Naive B cell (primary cell): ENCODE results near the gene MSMB. TPM values are rescaled to one million over a fixed set of nuclear protein-coding genes. Genes with fewer than 3 reads are reported as not detected.
"Not testable (repeated sequence)": the region's sequence is repeated elsewhere in the genome, so short reads cannot be mapped to it uniquely, and the experiment has no call there.

ENCODE experiments used
- ATAC-seq, 2 donors: fragments of 150-1000 bp; cut with Tn5 transposase; 2 replicates each; pipeline ENCODE4 v1.10.0; 2021; ENCODE audit warnings: low read depth in 2 of 2, mild to moderate bottlenecking in 2 of 2, moderate library complexity in 2 of 2
- DNase-seq: peaks from one replicate; pipeline ENCODE4 v3.0.0; 2022
- H3K27ac Mint-ChIP-seq, 6 donors: one replicate each; pipeline ENCODE4 v1.8.0; 2020 to 2022; ENCODE audit warnings: mild to moderate bottlenecking in 6 of 6, mixed read lengths in 6 of 6, moderate library complexity in 5 of 6, inconsistent platforms in 2 of 6
- H3K27me3 Mint-ChIP-seq, 3 donors: one replicate each; pipeline ENCODE4 v1.8.0; 2021 to 2022; ENCODE audit warnings: mixed read lengths in 3 of 3, mild to moderate bottlenecking in 1 of 3
- H3K36me3 Mint-ChIP-seq, 2 donors: one replicate each; pipeline ENCODE4 v1.8.0; 2020 to 2022; ENCODE audit warnings: mixed read lengths in 2 of 2, inconsistent platforms in 1 of 2, mild to moderate bottlenecking in 1 of 2
- H3K4me1 Mint-ChIP-seq, 3 donors: one replicate each; pipeline ENCODE4 v1.8.0; 2020 to 2022; ENCODE audit warnings: mixed read lengths in 3 of 3, inconsistent platforms in 1 of 3, mild to moderate bottlenecking in 1 of 3, moderate library complexity in 1 of 3
- H3K4me3 Mint-ChIP-seq, 8 donors: one replicate each; pipeline ENCODE4 v1.8.0; 2020 to 2022; ENCODE audit warnings: mild to moderate bottlenecking in 8 of 8, mixed read lengths in 8 of 8, moderate library complexity in 8 of 8, inconsistent platforms in 2 of 8
- H3K9me3 Mint-ChIP-seq, 7 donors: one replicate each; pipeline ENCODE4 v1.8.0; 2020 to 2022; ENCODE audit warnings: mixed read lengths in 7 of 7, mild to moderate bottlenecking in 5 of 7, inconsistent platforms in 2 of 7, moderate library complexity in 1 of 7
- polyA plus RNA-seq, 6 donors: library from polyadenylated mRNA; unstranded; fragments of 300-500 nt; fragmentation: Illumina TruSeq; gene quantifications; one replicate each; pipeline ENCODE4 v1.2.3, GENCODE V29; 2021; ENCODE audit warnings: low read depth in 6 of 6

The MSMB gene, protein sequence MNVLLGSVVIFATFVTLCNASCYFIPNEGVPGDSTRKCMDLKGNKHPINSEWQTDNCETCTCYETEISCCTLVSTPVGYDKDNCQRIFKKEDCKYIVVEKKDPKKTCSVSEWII
- polyA plus RNA-seq: not detected

DNA sequence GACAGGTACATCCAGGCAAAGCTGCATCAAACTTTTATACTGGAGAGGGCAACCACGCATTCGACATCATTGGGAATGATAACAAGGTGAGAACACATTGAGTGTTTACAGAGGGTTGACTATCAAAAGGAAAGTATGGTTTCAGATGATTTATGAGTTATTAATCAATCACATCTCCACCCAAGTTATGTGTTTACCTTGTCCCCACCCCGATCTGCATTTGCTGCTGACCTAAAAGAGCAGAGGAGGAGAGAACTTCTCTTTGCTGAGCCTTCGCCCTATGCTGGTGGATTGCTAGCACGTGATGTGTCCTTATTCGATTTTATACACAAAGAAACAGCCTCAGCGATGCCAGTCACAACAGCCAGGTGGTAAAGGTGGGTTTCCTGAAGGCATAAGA is at the start of gene MSMB:
Gene MSMB, minus strand, starts transcription at position 9 of the 400 bp plus-strand sequence. CDS start 32 bp downstream, outside the sequence.
- Mint-ChIP-seq H3K36me3 (no peaks in the 10 kb centered on the region), H3K4me1 (no peaks in the 10 kb centered on the region), H3K27ac (no peak within 1 kb of the TSS), H3K4me3 (no peak within 1 kb of the TSS), H3K9me3 (no peaks in the 10 kb centered on the region), H3K27me3 (no peaks in the 10 kb centered on the region)
- ATAC-seq (no peak), DNase-seq (no peak)

DNA sequence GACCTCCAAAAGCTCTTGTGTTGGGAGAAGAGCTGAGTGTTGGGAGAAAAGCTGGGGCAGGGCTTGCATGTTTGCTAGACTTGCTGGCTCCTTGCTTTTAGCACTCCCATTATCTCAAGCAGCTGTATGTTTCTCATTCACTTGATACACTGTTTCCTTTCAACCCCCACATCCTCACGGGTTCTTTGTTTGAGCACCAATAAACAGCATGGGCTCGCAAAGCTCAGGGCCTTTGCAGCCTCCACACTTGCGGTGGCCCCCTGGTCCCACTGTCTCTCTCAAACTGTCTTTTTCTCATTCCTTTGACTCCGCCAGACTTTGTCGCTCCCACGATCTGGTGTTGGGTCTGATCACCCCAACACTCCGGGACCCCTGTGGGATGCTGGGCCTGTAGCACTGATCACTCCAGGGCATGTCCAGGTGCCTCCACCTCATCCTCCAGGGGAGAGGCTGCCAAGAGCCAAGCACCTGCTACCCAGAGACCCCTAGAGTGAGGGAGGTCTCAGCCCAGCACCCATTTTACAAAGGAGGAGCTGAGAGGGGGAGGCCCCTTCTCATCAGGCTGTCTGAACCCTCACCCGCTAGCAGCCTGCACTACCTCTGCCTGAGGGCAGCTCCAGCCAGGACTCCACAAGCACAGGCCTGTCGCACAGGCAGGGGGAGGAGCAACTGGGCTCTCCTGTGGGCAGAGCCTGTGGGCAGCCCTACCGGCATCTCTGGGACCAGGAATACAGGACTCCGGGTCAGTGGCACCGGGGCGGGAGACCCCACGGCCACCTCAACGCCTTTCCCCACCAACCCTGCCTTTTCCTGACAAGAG is 49.1 kb upstream of the MSMB start:
- ATAC-seq: no peak
- DNase-seq: no peak
- Mint-ChIP-seq H3K27ac (peak overlapping the region in 4 of 6 donors; percentile 59 to 91 (median 76)), H3K36me3 (no peaks in the 10 kb centered on the region), H3K4me1 (peaks cover 12 to 33% (median 21%) of the 10 kb centered on the region in 3 donors), H3K9me3 (peaks cover 0 to 6% (median 0%) of the 10 kb centered on the region in 7 donors), H3K27me3 (no peaks in the 10 kb centered on the region), H3K4me3 (peak overlapping the region in 4 of 8 donors; percentile 12 to 54 (median 26))

DNA sequence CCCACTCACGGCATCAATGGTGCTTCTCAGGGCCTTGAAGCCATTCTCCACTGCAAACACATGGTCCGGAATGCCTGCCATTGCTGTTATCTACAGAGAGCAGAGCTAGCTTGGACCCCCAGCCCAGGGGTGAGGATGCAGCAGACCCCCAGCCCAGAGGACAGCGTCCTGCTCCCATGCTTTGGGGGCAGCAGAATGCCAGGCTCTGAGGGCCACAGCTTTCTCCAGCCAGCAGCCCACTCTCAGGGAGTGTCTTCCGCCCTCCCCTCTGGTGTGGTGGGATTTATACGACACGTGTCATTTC is 48.1 kb upstream of the MSMB start:
- H3K27ac Mint-ChIP-seq: no peak overlapping the region
- no peaks in the 10 kb centered on the region for H3K36me3 Mint-ChIP-seq
- peak overlapping the region in 2 of 8 donors; percentile 47 to 77 for H3K4me3 Mint-ChIP-seq
- H3K9me3 Mint-ChIP-seq: peaks cover 0 to 6% (median 0%) of the 10 kb centered on the region in 7 donors
- no peak for DNase-seq
- H3K27me3 Mint-ChIP-seq: no peaks in the 10 kb centered on the region
- H3K4me1 Mint-ChIP-seq: peaks cover 12 to 33% (median 21%) of the 10 kb centered on the region in 3 donors
- ATAC-seq: no peak

DNA sequence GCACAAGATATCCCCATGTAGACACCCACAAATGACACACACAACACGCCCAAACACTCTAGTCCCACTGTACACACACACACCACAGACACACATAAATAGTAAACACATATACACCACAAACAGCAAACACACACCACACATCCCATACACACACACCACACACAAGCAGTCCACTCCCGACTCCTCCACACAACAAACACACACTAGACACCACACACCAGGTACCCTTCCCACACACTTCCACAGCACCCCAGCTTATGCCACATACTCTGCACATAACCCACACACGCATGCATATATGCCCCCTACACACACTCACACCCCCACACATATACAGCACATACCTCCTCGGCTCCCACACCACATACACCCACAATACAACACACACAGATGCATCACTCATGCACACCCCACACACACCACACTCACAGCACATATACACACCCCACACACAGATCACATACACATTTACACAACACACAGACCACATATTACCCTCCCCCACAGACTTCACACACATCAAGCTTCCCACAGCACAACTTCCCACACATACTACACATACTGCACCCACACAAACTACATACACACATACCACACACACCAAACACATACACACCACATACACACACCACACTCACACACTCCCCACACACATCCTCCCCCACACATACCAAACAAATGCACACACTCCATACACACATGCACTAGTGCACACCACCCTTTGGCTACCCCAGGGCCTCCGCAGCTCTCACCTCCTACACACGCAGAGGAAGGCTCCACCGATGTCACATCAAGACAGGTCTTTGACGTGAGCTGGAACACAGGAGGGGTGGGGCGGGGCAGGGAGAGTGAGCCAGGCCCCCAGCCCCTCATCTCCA is 47.5 kb upstream of the MSMB start:
- ATAC-seq, H3K36me3 Mint-ChIP-seq, H3K4me3 Mint-ChIP-seq, DNase-seq, H3K9me3 Mint-ChIP-seq, H3K27me3 Mint-ChIP-seq, H3K27ac Mint-ChIP-seq: not testable (repeated sequence)
- peaks cover 12 to 32% (median 21%) of the 10 kb centered on the region in 3 donors for H3K4me1 Mint-ChIP-seq

DNA sequence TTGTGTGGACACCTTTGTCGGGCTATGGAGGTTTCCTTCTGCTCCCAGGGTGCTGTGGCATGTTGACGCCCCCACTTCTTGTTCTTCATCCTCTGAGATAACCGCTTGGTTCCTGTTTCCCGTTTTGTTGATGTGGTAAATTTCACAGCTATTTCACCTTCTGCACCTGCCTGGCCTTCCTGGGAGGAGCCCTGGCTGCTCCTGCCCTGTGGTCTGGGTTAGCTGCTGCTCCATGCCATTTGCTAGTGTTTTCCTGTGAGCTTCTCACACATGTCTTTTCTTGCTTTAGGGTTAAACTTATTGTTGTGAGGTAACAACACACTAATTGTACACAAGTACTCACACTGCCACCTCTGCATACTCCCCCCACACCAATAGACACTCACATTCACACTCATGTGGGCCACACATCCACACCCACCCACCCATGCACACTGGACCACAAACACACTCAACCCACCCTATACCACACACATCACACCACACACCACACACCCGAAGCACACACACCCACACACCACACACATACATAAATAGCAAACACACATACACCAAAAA is 46.5 kb upstream of the MSMB start:
- Mint-ChIP-seq H3K36me3 (no peaks in the 10 kb centered on the region), H3K27me3 (no peaks in the 10 kb centered on the region), H3K4me3 (no peak overlapping the region), H3K9me3 (no peaks in the 10 kb centered on the region), H3K4me1 (peaks cover 12 to 26% (median 19%) of the 10 kb centered on the region in 3 donors), H3K27ac (no peak overlapping the region)
- peak; percentile 39 for DNase-seq
- peak; percentile 56 to 76 for ATAC-seq

DNA sequence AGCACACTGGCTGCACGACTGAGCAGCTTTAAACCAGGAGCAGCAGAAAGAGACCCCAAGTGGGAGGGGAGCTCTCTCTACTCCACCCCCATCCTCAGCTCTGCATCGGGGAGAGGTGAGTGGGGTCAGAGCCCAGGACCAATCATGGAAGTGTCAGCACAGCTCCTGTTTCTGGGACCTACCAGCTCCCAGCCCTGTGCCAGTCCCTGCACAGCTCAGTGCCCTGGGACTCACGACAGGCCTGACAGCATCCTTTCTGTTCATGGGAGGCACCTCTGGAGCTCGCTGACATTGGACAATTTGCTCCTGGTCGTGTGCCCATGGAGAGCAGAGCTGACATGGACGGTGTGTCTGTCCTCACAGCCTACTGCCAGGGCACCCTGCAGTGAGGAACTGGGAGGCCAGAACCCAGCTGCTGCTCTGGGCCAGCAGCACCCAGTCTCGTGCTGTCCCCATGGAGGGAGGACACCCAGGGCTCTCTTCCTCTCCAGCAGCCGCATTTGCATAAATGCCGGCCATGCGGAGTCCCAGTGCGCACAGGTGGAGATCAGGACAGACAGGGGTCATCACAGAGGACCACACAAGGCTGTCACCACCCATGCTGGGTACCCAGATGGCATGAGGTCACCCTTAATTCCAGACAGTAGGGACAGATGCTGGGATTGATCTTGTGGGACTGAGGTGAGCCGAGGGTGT is 45.9 kb upstream of the MSMB start:
- peaks cover 10 to 20% (median 15%) of the 10 kb centered on the region in 3 donors for H3K4me1 Mint-ChIP-seq
- H3K27ac Mint-ChIP-seq: no peak overlapping the region
- DNase-seq (peak; percentile 14), ATAC-seq (no peak)
- H3K27me3 Mint-ChIP-seq: no peaks in the 10 kb centered on the region
- H3K4me3 Mint-ChIP-seq: peak overlapping the region in 3 of 8 donors; percentile 25 to 80 (median 57)
- no peaks in the 10 kb centered on the region for H3K9me3 Mint-ChIP-seq
- no peaks in the 10 kb centered on the region for H3K36me3 Mint-ChIP-seq

DNA sequence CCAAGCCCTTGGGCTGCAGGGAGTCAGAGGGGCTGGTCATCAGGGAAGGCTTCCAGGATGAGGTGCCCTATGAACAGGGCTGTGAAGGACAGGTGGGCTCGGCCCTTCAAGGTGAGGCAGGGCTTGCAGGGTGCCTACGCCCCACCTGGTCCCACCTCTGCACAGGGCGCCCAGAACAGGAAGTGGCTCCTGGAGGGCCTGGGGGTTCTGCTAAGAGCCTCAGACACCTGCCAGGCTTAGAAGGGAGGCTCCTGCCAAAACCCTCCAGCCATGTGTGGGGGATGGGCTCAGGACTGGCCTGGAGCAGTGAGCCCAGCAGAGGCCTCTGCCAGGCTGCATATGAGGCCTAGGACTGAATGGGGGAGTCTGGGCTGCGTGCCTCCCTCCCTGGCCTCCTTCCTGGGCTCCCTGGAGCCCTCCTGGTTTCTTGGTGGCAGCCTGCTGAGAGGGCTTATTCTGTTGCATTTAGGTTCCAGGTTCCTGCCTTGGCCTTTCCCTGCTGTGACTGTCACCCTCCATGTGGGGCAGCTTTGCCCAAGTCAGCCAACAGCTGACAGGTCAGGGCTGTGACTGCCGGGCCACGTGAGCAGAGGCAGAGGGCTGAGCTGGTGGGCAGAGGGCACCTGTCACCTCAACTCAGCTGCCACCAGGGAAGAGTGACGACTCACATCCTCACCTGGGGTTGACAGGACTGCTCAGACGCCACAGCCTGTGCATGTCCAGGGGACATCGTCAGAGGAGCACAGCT is 45.2 kb upstream of the MSMB start:
- H3K36me3 Mint-ChIP-seq: no peaks in the 10 kb centered on the region
- no peak for DNase-seq
- H3K9me3 Mint-ChIP-seq: no peaks in the 10 kb centered on the region
- H3K4me3 Mint-ChIP-seq: peak overlapping the region in 5 of 8 donors; percentile 33 to 80 (median 56)
- H3K27me3 Mint-ChIP-seq: no peaks in the 10 kb centered on the region
- ATAC-seq: peak; percentile 44 to 46
- peak overlapping the region in 4 of 6 donors; percentile 21 to 91 (median 60) for H3K27ac Mint-ChIP-seq
- peaks cover 6 to 13% (median 10%) of the 10 kb centered on the region in 3 donors for H3K4me1 Mint-ChIP-seq

DNA sequence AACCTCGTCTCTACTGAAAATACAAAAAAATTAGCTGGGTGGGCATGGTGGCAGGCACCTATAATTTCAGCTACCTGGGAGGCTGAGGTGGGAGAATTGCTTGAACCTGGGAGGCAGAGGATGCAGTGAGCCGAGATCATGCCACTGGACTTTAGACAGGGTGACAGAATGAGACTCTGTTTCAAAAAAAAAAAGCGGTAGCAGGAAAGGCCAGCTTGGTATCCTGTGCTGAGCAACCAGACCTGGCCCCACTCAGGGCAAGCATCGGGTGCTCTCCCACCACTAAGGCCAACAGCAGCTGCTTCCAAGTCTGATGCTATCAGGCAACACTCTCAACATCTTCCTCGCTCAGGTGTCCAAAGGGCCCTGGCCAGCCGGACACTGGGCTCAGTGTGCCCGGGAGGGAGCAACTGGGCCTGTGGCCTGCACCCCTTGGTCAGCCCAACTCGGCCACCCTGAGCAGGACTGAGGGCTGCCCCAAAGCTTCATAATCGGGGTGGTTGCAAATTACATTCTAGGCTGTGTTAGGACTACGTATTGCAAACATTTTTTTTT is 44.3 kb upstream of the MSMB start:
- no peaks in the 10 kb centered on the region for H3K9me3 Mint-ChIP-seq
- no peaks in the 10 kb centered on the region for H3K27me3 Mint-ChIP-seq
- no peaks in the 10 kb centered on the region for H3K36me3 Mint-ChIP-seq
- peak overlapping the region in 3 of 8 donors; percentile 1 to 52 (median 44) for H3K4me3 Mint-ChIP-seq
- peak overlapping the region in 4 of 6 donors; percentile 21 to 91 (median 60) for H3K27ac Mint-ChIP-seq
- ATAC-seq: no peak
- no peak for DNase-seq
- H3K4me1 Mint-ChIP-seq: peaks cover 6 to 10% (median 9%) of the 10 kb centered on the region in 3 donors

DNA sequence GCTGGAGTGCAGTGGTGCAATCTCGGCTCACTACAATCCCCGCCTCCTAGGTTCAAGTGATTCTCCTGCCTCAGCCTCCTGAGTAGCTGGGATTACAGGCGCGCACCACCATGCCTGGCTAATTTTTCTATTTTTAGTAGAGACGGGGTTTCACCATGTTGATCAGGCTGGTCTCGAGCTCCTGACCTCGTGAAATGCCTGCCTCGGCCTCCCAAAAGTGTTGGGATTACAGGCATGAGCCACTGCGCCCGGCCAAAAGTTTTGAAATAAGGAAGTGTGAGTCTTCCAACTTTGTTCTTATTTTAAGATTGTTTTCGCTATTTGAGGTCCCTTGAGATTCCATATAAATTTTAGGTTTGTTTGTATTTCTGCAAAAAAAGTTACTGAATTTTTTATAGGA is 41.3 kb upstream of the MSMB start:
- peaks cover 0 to 10% (median 6%) of the 10 kb centered on the region in 3 donors for H3K4me1 Mint-ChIP-seq
- H3K9me3 Mint-ChIP-seq, H3K4me3 Mint-ChIP-seq, H3K27me3 Mint-ChIP-seq, DNase-seq, H3K36me3 Mint-ChIP-seq, ATAC-seq: not testable (repeated sequence)
- H3K27ac Mint-ChIP-seq: peak overlapping the region in 1 of 6 donors; percentile 50

DNA sequence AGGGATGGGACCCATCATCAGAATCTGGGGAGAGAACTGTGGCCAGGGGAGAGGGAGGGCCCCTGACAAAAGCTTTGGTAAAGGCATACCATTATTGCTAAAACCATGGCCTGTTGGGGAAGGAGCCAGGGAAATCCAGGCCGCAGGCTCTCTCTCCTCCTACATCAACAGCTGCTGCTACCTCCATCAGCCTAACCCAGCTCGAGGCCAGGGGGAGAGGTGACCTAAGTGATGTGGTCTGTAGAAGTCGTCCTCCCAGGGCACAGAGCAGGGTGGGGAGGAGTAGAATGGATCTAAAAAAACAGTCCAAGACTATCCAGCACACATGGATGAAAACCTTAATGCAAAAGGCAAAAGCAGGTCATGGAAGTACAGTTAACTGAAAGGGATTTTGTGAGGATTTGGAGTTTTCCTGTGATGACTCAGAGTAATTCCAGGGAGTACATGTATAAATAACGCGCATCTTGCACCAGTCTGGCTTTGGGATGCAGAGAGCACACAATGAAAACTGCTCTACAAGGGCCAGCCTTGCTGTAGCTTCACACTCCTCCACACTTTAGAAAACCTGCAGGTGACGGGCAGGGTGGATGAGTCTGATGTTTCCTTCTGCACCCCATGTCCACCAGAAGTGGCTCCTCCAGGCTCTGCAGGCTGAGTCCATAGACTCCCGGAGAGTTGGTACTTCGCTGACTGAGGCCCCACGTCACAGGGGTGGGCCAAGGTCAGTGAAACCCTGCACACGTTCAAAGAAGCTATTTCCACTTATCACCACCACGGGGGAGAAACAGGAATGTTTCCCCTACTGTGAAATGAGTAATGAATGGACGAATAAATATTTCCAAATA is 38.5 kb upstream of the MSMB start:
- ATAC-seq: no peak
- Mint-ChIP-seq H3K4me3 (no peak overlapping the region), H3K36me3 (no peaks in the 10 kb centered on the region), H3K9me3 (peaks cover 0 to 3% (median 0%) of the 10 kb centered on the region in 7 donors), H3K27me3 (no peaks in the 10 kb centered on the region), H3K27ac (no peak overlapping the region), H3K4me1 (peaks cover 2 to 7% (median 4%) of the 10 kb centered on the region in 3 donors)
- no peak for DNase-seq

DNA sequence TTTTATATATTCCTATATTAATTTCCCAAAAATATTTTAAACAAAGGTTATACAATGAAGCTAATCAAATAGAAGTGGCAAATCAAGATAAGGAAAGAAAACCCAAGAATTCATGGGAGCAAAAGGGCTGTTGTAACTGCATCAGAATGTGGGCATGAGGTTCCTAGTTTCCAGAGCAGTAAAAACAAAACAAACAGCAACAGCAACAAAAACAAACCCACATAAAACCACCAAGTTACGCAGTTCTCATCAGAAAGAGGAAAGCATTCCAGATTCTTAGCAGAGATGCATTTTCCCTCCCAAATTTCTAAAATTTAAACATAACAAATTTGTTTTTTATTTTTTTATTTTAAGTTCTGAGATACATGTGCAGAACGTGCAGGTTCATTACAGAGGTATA is 34.8 kb upstream of the MSMB start:
- H3K27me3 Mint-ChIP-seq: no peaks in the 10 kb centered on the region
- H3K4me1 Mint-ChIP-seq: peaks cover 7 to 10% (median 9%) of the 10 kb centered on the region in 3 donors
- H3K27ac Mint-ChIP-seq: no peak overlapping the region
- H3K4me3 Mint-ChIP-seq: no peak overlapping the region
- peaks cover 0 to 3% (median 0%) of the 10 kb centered on the region in 7 donors for H3K9me3 Mint-ChIP-seq
- ATAC-seq: no peak
- no peaks in the 10 kb centered on the region for H3K36me3 Mint-ChIP-seq
- DNase-seq: no peak
